Transverse colon (tissue), 4 donors: ENCODE results near the gene GPR62.

ENCODE experiments used
- CTCF ChIP-seq, 5 experiments: fragments of 200-600 bp in 3 of 5; fragments of 450-650 bp in 2 of 5; sonication (generic) in 3 of 5; IDR thresholded peaks; 1 replicate in 2 of 5; 2 replicates in 3 of 5; pipeline ENCODE4 v1.5.1; 2016 to 2017; ENCODE audit warnings: antibody characterized with exemption in 5 of 5, inconsistent platforms in 3 of 5, mild to moderate bottlenecking in 2 of 5, moderate library complexity in 1 of 5
- POLR2A ChIP-seq: fragments of 450-650 bp; IDR thresholded peaks from one replicate; pipeline ENCODE4 v1.6.1; 2016; ENCODE audit warnings: antibody characterized with exemption, mild to moderate bottlenecking, moderate library complexity
- POLR2AphosphoS5 ChIP-seq, 3 donors: sonication (generic); formaldehyde crosslinking; IDR thresholded peaks; one replicate each; pipeline ENCODE4 v1.6.1; 2016; ENCODE audit warnings: antibody characterized with exemption in 3 of 3

DNA sequence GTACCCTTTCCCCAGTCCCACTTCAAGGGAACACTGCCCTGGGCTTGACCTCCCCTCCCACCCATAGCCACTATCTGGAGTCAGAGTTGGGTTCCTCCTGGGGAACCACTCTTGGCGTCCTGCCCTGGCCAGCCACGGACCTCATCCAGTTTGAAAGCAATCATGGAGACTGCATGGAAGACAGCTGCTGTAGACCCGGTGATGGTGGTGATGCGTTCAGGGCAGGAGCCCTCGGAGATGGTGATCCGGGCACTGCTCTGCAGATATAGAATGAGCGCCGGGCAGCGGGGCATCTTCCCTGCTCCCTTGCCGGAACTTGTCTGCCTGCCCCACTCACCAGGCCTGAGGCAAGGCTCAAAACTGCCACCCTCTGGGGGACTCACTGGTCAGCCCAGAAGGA is 5.2 kb downstream of the GPR62 start:
- TF ChIP-seq POLR2A (no peak), CTCF (IDR thresholded peaks at IDR 0.05) (no peak), POLR2AphosphoS5 (IDR thresholded peaks at IDR 0.05) (no peak)
